ENCODE results near the gene PITPNC1.

Gene PITPNC1

GRCh38 chr17:67528751-67529436, 151.8 kb downstream of the PITPNC1 start:
- in situ Hi-C loops (cut with MboI; ENCODE audit: low sequenced_read_pairs), result no loop called here

DNA sequence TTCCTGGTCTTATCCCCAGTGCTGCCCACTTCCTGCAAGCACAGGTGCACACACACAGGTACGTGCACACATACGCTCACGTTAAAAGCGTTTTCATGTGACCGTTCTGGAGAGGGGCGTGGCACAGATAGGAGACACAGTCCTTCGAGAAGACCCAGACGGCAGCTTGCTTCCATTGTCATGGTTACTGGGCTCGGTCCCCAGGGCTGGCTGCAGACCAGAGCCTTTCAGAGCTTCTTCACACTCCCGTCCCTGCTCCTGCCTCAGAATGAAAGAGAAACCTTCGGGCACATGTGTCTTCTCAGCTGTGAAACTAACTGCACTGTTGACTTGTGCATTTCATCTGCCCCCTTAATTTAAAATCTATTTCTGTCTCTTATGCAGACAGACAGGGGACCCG, 154.2 kb downstream of the PITPNC1 start:
- in situ Hi-C loops (cut with MboI; ENCODE audit: low sequenced_read_pairs), result no loop called here

DNA sequence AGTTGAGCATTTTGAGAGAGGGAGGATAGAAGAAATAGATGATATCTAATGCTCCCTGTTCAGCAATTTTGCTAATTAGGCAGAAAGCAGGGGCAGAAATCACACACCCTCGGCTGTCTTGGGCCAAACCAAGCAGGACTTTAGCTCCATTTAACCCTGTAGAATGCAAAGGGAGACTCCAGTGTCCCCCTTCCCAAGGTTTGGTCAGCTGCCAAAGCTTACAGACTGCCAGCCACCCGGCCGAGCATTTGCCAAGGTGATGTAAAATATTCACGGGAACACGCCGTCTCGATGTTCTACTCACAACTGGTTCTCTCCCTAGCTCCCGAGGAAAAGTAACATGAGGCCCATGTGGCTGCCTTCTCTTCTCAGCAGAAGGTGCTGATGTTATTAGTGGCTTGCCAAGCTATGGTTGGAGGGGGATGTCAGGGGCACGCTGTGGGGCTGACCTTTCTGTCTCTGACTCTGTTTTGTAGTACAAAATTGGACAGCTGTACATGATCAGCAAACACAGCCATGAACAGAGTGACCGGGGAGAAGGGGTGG, 155.3 kb downstream of the PITPNC1 start:
- in situ Hi-C loops (cut with MboI; ENCODE audit: low sequenced_read_pairs), result no loop called here

GRCh38 chr17:67534941-67535340, 157.9 kb downstream of the PITPNC1 start:
- in situ Hi-C loops (cut with MboI; ENCODE audit: low sequenced_read_pairs), result no loop called here

DNA sequence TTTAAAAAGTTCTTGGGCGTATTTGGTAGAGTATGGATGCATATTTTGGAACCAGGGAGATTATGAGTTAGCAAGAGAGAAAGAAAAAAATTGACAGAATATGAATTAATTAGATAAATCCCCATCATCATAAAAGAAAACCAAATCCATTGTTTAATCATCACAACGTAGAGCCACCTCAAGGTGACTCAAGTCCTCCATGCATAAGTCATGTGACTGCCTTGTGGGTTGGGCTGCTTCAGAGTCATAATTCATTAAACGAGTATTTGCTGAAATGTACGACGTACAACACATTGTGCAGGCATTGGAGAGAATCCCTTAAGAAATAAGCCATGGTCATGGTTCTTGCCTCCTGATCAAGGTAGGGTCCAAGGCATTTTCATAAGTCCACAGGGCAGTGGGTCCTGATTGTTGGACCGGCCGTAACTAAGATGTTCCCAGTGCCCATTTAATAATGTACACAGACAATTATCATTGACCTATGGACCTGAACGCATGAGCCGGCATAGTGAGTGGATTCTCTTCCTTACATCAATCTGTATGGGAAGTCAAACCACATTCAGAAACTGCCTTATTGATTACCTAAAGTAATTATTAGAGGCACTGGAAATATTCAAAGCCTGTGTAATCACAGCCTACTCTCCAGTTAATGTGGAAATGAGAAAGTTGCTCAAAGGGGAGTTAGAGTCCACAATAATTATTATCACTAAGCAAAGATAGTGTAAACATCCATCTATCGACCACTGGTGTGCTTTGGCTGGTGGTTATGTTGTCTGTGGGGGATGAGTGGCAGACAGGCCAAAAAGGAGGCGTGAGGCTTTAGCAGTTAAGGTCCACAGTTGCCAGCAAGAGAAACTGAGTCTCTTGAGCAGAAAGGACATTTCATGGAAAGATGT, 165.4 kb downstream of the PITPNC1 start:
- in situ Hi-C loops (cut with MboI; ENCODE audit: low sequenced_read_pairs), result no loop called here

GRCh38 chr17:67544364-67544955, 167.4 kb downstream of the PITPNC1 start:
- in situ Hi-C loops (cut with MboI; ENCODE audit: low sequenced_read_pairs), result no loop called here

DNA sequence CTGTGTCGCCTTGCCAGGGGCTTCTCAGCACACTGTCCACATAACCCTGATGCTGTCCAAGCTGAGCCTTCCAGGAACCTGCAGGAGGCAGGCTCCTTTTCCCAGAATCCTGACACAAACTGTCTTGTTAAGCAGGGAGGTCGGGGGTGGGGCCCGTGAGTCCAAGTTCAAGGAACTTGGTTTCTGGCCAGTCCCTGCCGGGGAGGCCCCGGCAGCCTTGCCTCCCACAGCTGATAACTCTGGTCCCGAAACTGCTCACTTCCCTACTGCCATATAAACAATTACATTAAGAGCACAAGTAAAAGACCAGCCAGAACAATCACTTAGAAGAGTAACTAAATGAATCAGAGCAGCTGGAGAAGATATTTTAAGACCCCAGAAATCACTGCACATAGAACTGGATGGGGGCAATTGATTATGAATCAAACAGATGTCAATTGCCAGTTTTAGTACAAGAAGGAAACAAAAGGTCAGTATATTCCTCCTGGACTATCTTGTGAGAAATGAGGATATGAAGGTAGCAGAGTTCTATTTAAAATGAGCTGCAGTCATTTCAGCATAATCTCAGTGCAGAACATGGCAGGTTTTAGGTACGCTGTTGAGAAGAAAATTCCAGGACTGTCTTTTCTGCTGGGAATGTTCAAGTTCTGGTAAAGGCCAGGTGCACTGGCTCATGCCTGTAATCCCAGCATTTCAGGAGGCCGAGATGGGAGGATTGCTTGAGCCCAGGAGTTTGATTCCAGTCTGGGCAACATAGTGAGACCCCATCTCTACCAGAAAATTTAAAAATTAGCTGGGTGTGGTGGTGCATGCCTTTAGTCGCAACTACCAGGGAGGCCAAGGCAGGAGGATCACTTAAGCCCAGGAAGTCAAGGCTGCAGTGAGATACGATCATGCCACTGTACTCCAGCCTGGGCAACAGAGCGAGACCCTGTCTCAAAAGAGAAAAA, 169.8 kb downstream of the PITPNC1 start:
- in situ Hi-C loops (cut with MboI; ENCODE audit: low sequenced_read_pairs), result no loop called here

DNA sequence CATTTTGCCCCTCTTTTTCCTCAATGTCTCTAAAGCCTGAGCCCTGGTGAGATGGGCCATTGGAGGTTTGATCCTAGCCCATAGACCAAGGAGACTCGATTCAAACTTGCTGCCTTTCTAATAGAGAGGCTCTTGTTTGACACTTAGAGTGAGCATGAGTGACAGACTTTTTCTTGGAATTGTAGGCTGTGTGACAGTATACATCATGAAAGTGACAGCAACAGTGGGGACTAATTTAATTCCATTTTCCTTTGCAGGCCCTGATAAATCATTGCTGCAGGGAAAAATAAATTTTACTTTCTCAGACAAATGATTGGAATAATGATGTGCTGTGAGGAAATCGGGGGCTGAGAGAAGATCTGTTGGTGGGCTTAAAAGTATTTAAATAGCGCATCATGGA, 171.6 kb downstream of the PITPNC1 start:
- in situ Hi-C loops (cut with MboI; ENCODE audit: low sequenced_read_pairs), result no loop called here

DNA sequence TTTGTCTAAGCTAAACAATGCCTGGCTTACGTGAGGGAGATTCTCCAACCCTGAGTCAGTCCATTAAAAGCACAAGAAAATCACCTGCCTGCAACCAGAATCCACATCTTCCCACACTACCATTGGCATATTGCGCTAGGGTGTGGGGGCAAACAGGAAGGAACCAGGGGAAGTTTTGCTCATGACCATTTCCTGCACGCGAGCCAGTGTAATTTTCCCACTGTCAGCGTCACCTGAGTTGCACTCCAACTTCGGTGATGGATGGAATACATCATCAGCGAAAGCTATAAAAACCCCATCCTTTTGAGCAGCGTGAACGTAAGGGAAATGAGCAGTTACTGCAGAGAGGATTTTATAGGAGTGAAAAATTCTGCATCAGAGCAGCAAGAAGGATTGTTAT, 172.7 kb downstream of the PITPNC1 start:
- in situ Hi-C loops (cut with MboI; ENCODE audit: low sequenced_read_pairs), result no loop called here

DNA sequence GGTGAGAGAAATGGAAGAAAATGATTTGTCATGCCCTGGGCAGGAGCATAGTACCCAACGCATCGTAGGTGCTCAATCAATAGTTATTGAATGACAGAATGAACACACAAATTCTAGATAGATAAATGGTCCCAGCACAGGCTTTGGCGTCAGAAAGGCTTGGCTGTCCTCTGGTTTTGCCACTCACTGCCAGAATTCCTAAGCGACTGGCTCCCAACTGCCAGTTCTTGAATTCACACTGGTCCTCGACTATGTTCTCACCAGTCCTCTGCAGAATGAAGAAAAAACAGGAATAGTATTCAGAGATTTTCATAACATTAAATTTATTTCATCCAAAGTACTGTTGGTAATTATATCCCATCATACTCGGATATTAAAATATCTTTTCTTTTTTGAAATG, 177.6 kb downstream of the PITPNC1 start:
- in situ Hi-C loops (cut with MboI; ENCODE audit: low sequenced_read_pairs), result no loop called here

DNA sequence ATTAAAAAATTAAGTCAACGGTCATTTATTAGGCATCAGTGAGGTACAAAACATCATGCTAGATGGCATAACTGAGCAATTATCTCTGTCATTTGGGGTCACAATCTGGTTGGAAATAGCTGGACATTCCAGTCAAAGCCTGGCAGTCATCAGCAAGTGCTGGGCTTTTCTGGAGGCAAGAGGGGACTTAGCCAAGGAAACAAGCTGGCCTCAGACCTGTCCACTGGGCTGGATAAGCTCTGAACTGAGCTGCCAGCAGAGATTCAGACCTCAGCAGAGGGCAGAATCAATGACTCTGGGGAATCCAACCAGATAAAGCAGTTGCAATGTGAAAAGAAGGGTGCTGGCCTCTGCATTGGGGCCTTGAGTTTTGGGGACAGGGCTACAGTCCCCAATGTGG, 178.8 kb downstream of the PITPNC1 start:
- in situ Hi-C loops (cut with MboI; ENCODE audit: low sequenced_read_pairs), result no loop called here

DNA sequence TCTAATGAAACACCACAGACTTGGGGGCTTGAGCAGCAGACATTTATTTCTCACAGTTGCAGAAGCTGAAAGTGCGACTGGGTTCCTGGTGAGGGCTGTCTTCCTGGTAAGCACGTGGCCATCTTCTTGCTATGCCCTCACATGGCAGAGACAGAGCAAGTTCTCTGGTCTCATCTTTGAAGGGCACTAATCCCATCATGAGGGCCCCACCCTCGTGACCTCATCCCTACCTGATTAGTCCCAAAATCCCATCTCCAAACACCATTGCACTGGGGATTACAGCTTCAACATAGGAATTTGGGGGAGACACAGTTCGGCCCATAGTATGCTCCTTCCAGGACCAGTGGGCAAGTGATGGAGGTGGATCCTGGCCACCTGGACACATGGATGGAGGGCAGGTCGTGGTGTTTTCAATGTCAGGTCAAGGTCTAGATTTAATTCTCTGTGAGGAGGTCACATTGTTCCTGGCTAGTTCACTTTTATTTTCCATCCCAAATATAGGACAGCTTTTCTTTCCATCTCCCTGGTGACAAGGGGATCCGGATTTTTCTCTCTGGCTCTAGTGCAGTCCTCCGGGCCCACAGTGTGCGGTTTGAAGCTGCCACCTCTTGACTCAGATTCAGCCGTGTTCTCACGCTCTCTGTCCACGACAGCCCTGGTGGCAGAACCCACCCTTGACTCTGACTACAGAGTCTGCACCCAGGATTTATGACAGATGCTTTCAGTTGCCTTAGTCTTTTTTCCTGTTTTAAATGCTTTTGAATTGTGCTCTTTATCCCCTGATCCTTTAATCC, 180.2 kb downstream of the PITPNC1 start:
- in situ Hi-C loops (cut with MboI; ENCODE audit: low sequenced_read_pairs), result no loop called here

GRCh38 chr17:67557921-67558320, 180.8 kb downstream of the PITPNC1 start:
- in situ Hi-C loops (cut with MboI; ENCODE audit: low sequenced_read_pairs), result no loop called here

DNA sequence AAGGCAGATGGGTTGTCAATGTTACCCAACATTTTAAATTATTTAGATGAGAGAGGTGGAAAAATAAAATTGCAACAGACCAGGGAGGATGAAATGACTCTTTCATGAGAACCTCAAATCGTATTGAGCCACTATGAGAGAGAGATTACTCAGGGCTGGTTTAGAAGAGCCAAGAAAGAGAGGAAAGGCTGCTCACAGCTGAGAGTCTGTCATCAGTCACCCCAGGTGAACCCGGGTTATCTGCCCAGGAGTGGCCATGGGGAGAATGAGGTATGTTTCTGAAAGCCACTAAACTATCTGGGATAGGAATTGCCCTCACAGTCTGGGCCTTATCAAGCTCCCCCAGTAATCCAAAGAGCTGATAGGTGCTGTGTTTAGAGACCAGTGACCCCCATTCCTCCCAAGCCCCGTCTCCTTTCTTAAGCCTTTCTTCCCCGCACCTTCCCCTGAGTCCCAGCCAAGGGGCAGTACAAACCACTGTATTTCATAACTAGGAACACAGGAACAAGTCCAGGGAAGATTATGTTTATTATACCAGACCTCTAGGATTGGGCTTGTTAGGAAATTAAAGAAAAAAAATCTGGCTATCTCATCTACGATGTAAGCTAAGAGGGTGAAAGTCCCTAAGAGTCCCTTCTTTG, 181.8 kb downstream of the PITPNC1 start:
- in situ Hi-C loops (cut with MboI; ENCODE audit: low sequenced_read_pairs), result no loop called here

- in situ Hi-C loops (cut with MboI; ENCODE audit: low sequenced_read_pairs), result no loop called here
Observed at GRCh38 chr17:67559381-67559966, 182.4 kb downstream of the PITPNC1 start.

DNA sequence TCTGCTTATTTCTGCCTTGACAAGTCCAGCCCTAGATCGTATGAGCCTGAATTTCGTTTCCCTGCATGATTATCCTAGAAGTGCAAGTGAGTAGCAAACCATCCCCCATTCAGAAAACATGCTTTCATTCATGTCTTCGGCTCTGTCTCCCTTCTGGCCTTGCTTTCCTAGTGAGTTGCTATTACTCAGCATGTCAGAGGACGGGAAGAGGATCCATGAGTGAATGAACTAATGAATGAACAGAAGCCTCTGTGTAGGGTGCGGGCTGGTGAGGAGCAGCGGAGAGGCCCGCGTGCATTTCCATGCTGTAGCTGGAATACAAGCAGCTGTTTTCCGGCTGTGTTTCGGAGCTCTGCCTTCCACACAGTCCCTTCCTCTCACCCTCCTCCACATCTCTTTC, 184.9 kb downstream of the PITPNC1 start:
- in situ Hi-C loops (cut with MboI; ENCODE audit: low sequenced_read_pairs), result no loop called here

DNA sequence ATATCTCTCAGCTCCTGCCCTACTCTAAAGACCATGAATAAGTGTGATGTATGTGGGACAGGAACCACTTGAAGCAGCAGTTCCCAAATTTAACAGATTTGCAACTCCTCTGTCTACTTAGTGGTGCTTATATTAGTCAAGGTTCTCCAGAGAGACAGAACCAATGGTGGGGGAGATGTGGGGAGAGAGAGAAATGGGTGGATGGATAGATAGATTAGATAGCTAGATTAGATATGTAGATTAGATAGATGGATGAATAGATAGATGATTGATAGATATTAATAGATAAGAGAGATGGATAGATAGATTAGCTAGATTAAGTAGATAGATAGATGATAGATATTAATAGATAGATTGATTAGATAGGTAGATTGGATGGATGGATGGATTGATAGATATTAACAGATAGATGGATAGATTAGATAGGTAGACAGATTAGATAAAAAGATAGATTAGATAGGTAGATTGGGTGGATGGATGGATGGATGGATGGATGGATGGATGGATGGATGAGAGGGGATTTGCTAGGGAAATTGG, 186.7 kb downstream of the PITPNC1 start:
- in situ Hi-C loops (cut with MboI; ENCODE audit: low sequenced_read_pairs), result no loop called here

DNA sequence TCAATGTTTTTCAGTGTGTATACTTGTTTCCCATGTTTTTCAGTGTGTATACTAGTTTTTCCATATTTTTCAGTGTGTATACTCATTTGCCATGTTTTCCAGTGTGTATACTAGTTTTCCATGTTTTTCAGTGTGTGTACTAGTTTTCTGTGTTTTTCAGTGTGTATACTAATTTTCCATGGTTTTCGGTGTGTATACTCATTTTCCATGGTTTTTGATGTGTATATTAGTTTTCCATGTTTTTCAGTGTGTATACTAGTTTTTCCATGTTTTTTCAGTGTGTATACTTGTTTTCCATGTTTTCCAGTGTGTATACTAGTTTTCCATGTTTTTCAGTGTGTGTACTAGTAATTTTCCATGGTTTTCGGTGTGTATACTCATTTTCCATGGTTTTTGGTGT, 188.0 kb downstream of the PITPNC1 start:
- in situ Hi-C loops (cut with MboI; ENCODE audit: low sequenced_read_pairs), result no loop called here

DNA sequence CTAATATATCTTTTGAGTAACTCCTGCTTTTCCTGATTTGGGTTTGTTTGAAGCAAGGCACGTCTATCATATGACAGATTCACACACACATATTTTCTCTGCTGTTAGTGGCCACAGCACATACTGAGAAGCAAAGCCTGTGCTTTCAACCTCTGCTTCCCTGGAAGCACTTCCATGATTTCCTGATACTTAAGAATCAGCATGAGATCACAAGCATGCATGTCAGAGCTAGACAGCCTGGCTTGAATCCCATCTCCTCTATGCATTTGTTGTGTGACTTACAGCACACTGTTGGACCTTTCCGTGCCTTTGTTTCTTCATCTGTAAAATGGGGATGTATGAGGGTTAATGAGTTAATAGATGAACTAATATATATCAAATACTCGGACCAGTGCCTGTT, 189.6 kb downstream of the PITPNC1 start:
- in situ Hi-C loops (cut with MboI; ENCODE audit: low sequenced_read_pairs), result no loop called here
